ENCODE measurements around the gene ZNF511. TPM values are rescaled to one million over a fixed set of nuclear protein-coding genes. Genes with fewer than 3 reads are reported as not detected.
A peak's percentile ranks its signal among the peaks of the same experiment; 100 is the strongest.
"Not testable (repeated sequence)": the region's sequence is repeated elsewhere in the genome, so short reads cannot be mapped to it uniquely, and the experiment has no call there.

Gene ZNF511
- polyA plus RNA-seq, 1 experiment: 21.6 TPM

GRCh38 chr10:133316266-133316665 is 7.6 kb downstream of the ZNF511 start:
- ChIA-PET POLR2A (no interaction called here), CTCF (interaction anchor here (0.9 kb wide), 1 partner anchor 13 kb away, joined by 7 read pairs; no protein-coding TSS in a partner anchor)

GRCh38 chr10:133316732-133317131 is 8.0 kb downstream of the ZNF511 start:
- POLR2A ChIA-PET: no interaction called here
- TF ChIP-seq CTCF (IDR thresholded peaks at IDR 0.05; ENCODE audit: low read depth, low read length): no peak
- no peak overlapping the region for H3K4me3 ChIP-seq (ENCODE audit: low read depth, low read length)
- peaks cover 14% of the 10 kb centered on the region for H3K9me3 ChIP-seq (ENCODE audit: control insufficient read depth, insufficient read depth, low read length)
- no peak for DNase-seq (ENCODE audit: low read depth, low spot score)
- H3K27ac ChIP-seq (ENCODE audit: low read depth, low read length): no peak overlapping the region
- CTCF ChIA-PET: interaction anchor here (0.9 kb wide), 1 partner anchor 13 kb away, joined by 7 read pairs; no protein-coding TSS in a partner anchor
- H3K27me3 ChIP-seq (ENCODE audit: control insufficient read depth, insufficient read depth, low read length): peaks cover 2% of the 10 kb centered on the region

More at GRCh38 chr10:133316266-133316665, 7.6 kb downstream of the ZNF511 start:
- no peak for DNase-seq (ENCODE audit: low read depth, low spot score)
- Histone ChIP-seq H3K27me3 (ENCODE audit: control insufficient read depth, insufficient read depth, low read length) (peaks cover 2% of the 10 kb centered on the region), H3K4me3 (ENCODE audit: low read depth, low read length) (no peak overlapping the region), H3K9me3 (ENCODE audit: control insufficient read depth, insufficient read depth, low read length) (peaks cover 14% of the 10 kb centered on the region), H3K27ac (ENCODE audit: low read depth, low read length) (no peak overlapping the region)
- no peak for TF ChIP-seq CTCF (IDR thresholded peaks at IDR 0.05; ENCODE audit: low read depth, low read length)

GRCh38 chr10:133318494-133319127 is 9.9 kb downstream of the ZNF511 start:
- no peak for DNase-seq (ENCODE audit: low read depth, low spot score)
- CTCF ChIA-PET: interaction anchor here (1.6 kb wide), 1 partner anchor 11 kb away, joined by 8 read pairs; no protein-coding TSS in a partner anchor
- H3K27ac ChIP-seq (ENCODE audit: low read depth, low read length): no peak overlapping the region
- H3K4me3 ChIP-seq (ENCODE audit: low read depth, low read length): peak overlapping the region; percentile 55
- peak; percentile 79 for TF ChIP-seq CTCF (IDR thresholded peaks at IDR 0.05; ENCODE audit: low read depth, low read length)
- POLR2A ChIA-PET: no interaction called here
- peaks cover 14% of the 10 kb centered on the region for H3K9me3 ChIP-seq (ENCODE audit: control insufficient read depth, insufficient read depth, low read length)
- peaks cover 2% of the 10 kb centered on the region for H3K27me3 ChIP-seq (ENCODE audit: control insufficient read depth, insufficient read depth, low read length)

GRCh38 chr10:133320852-133321422 is 12.2 kb downstream of the ZNF511 start:
- H3K4me3 ChIP-seq (ENCODE audit: low read depth, low read length); H3K27me3 ChIP-seq (ENCODE audit: control insufficient read depth, insufficient read depth, low read length); H3K27ac ChIP-seq (ENCODE audit: low read depth, low read length); POLR2A ChIA-PET; DNase-seq (ENCODE audit: low read depth, low spot score): not testable (repeated sequence)
- CTCF ChIA-PET: interaction anchor here (1.2 to 1.4 kb wide), 2 partner anchors 9 to 13 kb away, joined by 7 to 9 read pairs; no protein-coding TSS in a partner anchor
- peaks cover 11% of the 10 kb centered on the region for H3K9me3 ChIP-seq (ENCODE audit: control insufficient read depth, insufficient read depth, low read length)

- H3K4me3 ChIP-seq (ENCODE audit: low read depth, low read length); H3K27ac ChIP-seq (ENCODE audit: low read depth, low read length); POLR2A ChIA-PET; CTCF ChIA-PET; H3K9me3 ChIP-seq (ENCODE audit: control insufficient read depth, insufficient read depth, low read length); DNase-seq (ENCODE audit: low read depth, low spot score): not testable (repeated sequence)
- peaks cover 17% of the 10 kb centered on the region for H3K27me3 ChIP-seq (ENCODE audit: control insufficient read depth, insufficient read depth, low read length)
Measured at GRCh38 chr10:133322064-133322709, 13.5 kb downstream of the ZNF511 start.
